ENCODE data around the gene KIAA0753.
"Not testable (repeated sequence)": the region's sequence is repeated elsewhere in the genome, so short reads cannot be mapped to it uniquely, and the experiment has no call there.

The KIAA0753 gene

DNA sequence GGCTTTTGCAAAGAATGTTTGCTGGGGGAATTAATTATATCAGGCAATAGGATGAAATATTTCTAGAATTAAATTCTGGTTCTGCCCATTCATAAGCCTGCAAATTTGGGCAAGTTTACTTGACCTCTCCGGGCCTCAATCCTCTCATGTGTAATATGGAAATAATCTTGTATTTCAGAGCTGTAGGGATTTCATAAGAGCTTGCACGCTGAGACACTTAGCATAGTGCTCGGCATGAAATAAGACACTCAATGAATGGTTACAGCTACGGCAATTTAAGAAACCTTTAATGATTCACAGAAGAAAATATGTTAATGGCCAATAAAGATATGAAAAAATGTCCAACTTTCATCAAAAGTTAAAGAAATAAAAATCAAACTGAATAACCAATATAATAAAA, 43.6 kb downstream of the KIAA0753 start:
- no peak for DNase-seq (ENCODE audit: low read depth)

DNA sequence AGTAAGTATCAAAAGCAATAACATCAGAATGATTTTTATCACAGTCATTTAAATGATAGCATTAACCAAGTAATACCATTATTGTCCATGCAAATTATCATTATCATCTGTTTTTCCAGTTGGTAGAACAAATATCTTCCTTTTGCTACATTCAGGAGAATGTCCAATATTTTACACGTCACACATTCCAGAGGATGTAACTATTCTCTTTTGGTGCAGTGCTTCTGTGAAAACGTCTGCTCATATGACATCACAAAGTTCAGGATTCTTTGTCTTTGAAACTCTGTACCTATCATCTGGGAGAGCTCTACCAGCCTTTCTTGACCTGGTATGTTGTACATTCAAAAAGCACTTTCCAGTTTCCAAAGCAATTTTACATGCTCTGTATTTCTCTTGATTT, 44.0 kb downstream of the KIAA0753 start:
- no peak for DNase-seq (ENCODE audit: low read depth)

DNA sequence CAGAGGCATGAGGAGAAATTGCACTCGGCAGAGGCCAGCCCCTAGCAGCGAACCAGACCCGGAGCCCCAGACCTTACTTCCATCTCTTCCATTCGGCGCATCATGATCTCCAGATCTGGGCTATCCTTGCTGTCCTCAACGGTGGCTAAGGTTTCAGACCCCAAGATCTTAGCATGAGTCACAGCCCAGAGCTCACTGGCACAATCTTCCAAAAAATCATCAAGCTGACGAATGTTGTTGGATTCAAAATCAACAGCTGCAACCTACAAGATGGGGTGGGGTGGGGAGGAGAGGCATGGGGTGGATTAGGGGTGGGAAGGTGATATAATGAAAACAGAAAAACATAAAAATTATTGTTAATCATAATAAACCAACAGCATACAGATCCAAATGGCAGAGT, 44.4 kb downstream of the KIAA0753 start:
- DNase-seq (ENCODE audit: low read depth): no peak

DNA sequence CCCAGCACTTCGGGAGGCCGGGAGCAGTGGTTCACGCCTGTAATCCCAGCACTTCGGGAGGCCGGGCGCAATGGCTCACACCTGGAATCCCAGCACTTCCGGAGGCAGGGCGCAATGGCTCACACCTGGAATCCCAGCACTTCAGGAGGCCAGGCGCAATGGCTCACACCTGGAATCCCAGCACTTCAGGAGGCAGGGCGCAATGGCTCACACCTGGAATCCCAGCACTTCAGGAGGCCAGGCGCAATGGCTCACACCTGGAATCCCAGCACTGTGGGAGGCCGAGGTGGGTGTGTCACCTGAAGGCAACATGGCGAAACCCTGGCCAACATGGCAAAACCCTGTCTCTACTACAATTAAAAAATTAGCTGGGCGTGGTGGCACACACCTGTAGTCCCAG, 47.1 kb downstream of the KIAA0753 start:
- DNase-seq (ENCODE audit: low read depth): not testable (repeated sequence)

DNA sequence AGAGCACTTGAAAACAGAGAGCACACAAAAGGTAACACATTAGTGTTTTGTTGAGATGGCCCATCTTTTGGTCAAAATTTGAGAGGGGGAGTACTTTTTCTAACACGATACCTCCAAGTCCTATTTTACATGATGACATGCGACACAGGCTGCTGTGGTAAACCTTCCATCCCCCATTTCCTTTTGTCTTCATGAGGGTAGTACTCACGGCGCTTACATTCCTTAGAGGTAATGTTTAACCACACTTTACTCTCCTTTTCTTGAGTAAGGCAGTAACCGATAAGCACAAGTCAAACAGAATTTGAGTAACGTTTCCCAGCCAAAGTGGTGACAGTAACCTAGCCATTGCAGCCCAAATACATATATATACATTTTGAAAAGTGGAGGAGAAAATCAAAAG, 48.3 kb downstream of the KIAA0753 start:
- DNase-seq (ENCODE audit: low read depth): no peak

DNA sequence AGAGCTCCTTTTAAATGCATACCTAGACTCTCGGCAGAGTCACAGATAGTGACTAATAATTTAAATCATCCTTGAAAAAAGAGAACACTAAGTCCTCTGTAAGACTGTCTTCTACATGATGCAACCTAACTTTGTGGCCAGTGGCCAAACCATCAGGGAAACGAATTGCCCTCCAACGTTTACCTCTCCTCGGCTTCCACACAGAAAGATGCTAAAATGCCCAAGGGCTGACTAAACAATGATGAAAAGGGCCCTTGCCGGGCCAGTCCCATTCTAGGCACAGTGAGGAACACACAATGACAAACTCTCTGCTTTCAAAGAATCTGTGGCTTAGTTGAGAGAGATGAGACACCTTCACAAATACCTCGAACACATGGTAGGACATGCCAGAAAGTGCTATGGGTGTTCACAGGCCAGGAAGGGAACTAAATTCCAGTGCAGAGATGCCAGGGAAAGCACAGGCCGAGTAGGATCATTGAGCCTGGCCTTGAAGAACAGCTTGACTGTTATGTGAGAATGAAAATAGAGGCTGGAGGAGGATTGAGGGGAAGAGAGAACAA, 48.8 kb downstream of the KIAA0753 start:
- DNase-seq (ENCODE audit: low read depth): peak; percentile 18

DNA sequence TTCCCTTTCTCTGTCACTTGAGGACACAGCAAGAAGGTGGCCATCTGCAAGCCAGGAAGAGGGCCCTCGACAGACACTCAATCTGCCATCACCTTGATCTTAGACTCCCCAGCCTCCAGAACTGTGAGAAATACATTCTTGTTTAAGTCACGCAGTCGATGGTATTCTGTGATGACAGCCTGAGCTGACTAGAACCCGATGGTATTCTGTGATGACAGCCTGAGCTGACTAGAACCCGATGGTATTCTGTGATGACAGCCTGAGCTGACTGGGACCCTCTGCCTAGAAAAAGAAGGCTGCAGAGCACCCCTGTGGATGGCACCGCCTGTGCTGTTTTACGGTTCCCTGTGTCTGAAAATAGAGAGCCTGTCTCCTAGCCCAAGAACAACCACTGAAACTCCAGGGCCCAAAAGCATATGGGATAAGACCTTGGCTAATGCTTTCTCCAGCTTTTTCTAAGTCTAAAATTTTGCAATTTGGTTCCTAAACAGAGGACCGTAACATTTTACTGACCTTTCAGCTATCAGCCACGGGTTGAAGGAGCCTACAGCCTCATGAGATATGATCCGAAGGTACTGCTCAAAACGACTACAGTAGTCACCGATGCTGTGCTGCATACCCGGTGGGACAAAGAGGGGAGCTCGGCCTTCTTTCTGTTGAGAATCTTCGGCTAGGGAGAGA, 51.1 kb downstream of the KIAA0753 start:
- no peak for DNase-seq (ENCODE audit: low read depth)

DNA sequence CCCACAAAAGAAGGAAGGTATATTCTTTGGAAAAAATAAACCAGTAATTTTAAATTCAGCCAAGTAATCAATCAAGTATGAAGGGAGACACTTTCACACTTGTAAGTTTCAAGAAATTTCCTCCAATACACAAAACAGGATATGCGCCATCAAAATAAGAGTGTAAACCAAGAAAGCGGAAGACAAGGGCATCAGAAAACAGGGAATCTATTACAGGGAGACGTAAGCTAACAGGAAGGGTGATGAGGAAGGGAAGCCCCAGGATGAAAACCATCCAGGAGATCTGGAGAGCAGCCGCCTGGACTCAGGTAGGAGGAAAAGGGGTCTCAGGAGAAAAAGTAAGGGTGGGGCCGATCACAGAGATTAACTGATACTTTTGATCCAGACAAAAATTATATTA, 52.3 kb downstream of the KIAA0753 start:
- no peak for DNase-seq (ENCODE audit: low read depth)

DNA sequence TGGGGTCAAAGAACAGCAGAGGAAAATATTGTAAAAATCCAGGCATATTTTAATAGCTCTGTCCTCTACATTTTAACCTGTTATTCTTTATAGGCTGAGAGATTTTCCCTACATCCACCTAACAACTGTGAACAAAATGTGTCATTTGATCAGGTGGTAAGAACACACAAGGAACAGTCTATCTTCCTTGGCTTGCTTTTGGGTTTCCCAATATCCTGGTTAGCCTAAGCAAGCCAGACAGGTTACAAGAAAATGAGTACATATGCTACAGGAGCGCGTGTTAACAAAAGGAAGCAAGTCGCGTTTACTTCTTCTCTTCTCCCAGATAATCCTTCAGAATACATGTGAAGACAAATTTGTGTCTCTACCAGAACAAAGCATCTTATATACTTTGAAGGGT, 53.2 kb downstream of the KIAA0753 start:
- DNase-seq (ENCODE audit: low read depth): no peak

DNA sequence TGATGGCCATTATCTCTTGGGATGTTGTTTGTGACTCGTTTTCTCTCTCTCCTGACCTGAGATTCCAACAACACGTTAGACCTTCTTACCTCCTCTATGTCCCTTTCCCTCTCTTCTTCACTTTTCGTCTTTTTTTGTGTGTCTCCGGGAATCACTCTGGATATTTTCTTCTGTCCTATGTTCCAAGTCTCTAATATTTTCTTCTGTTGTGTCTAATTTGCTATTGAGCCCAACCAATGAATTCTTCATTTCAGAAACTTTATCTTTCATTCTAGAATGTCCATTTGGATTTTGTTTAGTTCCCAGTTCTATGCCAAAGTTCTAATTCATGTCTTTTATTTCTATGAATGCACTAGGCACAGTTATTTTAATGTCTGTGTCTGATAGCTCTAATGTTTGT, 57.1 kb downstream of the KIAA0753 start:
- DNase-seq (ENCODE audit: low read depth): no peak

DNA sequence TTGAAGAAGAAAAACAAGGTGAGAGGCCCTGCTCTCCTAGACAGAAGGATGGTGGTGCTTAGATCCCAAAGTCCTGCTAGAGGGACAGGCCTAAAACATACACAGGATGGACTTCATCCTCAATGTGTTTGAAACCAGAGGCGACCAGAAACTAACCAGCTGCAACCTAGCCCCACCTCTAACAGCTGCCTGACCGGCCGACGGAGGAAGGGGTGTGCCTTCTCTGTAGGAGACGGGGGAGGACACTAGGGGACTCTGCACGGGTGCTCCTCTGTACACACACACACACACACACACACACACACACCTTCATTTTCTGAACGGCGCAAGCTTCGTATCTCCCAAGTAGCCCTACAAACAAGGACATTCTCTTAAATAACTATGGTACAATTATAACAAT, 59.9 kb downstream of the KIAA0753 start:
- no peak for DNase-seq (ENCODE audit: low read depth)

DNA sequence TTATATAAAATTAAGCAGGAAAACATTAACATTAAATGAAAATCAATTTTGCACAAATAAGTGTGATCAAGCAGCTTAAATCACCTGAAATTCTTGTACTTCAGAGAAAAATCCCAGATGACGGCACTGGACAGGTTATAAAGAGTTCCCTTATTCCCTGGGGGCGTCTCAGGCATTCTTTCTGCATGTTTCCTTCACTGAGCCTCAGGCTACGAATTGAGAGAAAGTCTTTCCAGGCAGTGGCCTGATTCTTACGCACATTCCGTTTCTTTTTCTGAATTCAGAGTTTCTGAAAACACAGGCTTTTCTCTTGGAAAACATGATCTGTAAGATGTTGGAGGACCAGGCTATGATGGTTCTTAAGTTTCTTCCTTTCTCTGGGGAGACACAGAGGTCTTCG, 62.0 kb downstream of the KIAA0753 start:
- no peak for DNase-seq (ENCODE audit: low read depth)

DNA sequence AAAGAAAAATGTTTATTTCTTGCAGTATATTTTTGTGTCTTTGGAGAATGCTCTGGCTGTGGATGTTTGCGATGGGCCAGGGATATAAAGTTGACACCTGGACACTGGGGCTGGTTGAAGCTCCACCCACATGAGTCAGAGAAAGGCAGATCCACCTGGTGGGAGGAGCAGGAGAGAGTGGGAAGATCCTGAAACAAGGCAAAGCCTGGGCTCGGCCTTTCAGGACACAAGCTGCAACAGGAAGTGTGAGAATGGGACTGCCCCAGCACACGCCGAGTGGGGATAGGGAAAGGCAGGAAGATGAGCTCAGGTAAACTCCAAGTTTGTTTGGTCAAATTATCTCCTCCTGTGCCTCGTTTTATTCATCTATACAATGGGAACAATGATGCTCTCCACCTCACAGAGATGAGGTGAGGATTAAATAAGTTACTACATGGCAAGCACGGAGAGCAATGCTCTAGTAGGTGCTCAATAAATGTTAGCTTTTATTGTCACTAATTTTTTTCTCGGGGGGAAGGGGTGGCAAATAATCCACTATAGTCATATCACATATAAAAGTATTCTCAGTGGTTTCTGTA, 62.7 kb downstream of the KIAA0753 start:
- DNase-seq (ENCODE audit: low read depth): no peak

DNA sequence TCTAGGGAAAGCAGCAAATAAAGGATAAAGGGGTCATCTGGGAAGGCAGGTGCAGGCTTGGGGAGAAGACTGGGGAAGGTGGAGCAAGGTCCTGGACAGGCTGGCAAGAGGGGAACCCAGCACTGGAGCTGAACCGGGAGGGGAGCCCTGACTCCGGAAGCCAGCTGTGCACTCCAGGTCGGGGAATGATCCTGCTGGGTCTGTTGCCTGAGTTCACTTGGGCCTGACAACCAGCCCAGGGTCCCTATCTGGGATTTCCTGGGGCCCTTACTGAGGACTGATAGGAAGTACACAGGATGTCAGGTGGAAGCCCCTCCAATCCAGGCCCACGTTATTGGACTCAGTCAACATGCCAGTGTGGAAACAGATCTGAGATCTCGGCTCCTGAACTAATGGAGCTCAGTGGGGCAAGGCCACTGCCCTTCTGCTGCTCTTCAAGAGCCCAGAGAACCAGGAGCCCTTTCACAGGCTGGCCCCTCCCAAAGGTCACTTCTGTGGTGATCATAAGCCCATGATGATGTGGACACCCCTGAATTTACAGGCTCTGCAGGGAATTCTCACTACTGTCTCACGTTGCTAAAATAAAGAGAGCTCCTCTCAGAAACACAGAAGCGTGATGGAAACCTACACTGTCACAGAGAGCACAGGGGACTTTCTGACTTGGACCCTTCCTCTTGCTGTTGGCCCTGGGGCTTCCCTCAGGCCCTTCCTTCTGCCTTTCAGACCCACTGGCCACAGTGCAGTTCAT, 64.3 kb downstream of the KIAA0753 start:
- DNase-seq (ENCODE audit: low read depth): no peak

DNA sequence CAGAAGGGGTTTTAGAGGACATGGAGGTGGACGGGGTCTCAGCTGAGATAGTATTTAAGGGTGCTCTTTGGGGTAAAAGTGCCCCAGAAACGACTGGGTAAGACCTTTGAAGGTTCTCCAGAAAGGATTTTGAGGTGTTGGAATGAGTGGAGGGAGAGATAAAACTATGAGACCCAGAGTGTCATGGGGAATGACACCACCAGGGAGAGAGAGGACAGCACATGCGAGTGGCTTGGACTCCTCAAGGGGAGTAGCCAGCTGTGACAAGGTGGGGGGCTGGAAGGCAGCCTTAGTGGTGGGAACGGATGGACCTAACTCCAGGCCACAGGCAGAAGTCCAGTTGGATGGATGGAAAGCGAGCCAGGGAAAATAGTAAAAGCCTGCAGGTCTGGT, 64.9 kb downstream of the KIAA0753 start:
- no peak for DNase-seq (ENCODE audit: low read depth)

DNA sequence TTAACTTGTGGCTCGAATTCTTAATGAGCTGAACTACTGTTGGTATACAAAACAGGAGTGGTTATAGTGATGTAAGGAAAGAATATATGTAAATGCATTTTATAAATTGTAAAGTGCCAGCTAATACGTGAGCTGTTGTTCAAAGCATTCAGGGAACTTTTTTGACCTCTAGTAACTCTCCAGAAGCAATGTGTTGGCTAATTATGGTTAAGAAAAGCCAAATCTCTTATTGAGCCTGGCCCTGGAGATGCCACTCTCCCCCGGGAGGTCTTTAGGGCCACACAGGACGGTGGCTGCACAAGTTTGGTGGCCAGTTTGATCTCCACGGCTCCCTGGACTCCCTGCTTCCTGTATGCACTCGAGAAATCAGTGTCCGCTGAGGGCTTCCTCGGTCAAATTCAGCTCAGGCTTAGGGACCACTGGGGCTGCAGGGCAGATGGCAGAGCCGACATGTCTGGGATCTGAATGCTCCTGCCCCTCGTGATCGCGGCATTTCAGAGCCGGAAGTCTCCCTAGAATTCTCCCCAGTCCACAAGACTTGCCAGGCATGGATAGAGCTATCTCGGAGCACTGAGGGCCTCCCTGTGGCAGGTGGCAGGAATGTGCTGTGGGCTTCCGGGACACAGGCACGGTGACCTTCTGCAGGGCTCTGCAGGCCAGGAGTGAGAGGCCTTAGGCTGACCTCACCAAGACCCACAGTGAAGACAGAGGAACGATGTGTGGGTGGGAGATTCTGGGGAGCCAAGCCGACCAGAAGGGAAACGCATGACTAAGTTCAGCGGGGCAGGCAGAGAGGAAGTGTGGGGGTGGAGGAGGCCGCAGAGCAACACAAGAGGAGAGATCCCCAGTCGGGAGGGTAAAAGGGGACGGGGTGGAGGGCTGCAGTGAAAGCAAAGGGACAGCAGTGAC, 65.6 kb downstream of the KIAA0753 start:
- no peak for DNase-seq (ENCODE audit: low read depth)

DNA sequence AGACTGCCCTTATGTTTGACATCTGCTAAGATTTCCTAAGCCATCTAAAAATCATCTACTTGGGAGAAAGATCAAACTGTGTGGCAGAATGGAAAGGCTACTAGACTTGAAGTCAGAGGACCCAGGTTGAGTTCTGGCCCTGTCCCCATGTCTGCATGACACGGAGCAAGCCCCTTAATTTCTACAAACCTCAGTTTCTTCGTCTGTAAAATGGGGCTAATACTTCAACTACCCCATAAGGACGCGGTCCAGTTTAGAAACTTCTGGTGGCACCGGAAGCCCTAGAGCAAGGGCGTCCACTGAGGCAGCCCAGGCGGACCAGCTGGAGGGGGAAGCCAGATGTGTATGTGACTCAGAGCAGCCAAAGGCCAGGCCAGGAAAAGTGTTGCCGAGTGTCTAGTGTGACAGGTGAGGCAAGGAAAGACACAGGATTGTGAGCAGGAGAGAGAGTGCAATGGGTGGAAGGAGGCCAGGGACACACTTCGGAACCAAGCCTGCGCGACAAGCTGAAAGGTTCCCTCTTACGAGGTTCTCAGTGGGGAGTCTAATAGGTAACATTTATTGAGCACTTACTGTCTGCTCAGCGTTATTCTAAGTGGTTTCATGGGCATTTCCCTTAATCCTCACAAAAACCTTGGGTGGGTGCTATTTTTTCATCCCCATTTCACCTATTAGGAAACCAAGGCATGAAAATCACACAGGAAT, 66.4 kb downstream of the KIAA0753 start:
- DNase-seq (ENCODE audit: low read depth): no peak

DNA sequence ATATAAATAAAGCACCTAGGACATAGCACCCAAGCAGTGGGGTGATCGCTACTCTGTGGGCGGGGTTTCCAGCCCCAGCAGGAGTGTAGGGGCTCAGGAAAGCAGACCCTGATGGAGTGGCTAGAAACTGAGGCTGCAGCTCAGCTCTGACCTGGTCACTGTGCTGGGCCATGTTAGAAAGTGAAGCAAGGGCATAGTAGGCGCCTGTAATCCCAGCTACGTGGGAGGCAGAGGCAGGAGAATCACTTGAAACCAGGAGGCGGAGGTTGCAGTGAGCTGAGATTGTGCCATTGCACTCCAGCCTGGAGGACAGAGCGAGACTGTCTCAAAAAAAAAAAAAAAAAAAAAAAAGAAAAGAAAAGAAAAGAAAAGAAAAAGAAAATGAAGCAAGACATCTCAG, 67.0 kb downstream of the KIAA0753 start:
- not testable (repeated sequence) for DNase-seq (ENCODE audit: low read depth)

DNA sequence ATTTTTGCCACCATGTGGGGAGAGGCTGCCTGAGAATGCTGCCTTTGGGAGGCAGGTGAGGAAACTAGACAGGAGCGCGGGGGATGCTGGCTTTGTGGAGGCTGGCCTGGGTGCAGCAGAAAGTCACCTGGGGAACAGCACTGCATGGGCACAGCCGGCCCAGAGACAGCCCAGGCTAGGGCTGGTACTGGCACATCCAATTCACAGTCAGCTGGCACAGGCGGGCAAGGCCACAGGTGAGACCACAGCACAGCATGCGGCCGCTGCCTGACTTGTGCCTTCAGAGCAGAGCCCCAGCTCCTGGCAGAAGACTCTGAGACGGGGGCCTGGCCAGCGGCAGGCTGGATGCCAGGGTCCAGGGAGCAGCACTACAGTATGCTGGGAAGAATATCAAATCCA, 67.5 kb downstream of the KIAA0753 start:
- no peak for DNase-seq (ENCODE audit: low read depth)

DNA sequence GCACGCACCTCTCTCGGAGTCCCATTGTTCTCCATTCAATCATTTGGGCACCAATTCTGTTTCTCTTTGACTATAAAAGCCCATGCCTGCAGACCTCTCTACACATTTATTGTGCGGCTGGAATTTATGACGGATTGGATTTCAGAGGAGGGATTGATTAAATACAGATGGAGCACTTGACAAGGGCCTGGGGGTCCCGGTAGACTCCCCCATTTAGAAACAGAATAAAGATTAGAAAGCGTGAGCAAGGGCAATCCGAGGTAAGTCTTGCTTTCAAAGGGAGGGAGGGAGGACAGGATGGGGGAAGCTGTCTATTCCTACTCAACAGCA, 69.1 kb downstream of the KIAA0753 start:
- no peak for DNase-seq (ENCODE audit: low read depth)

DNA sequence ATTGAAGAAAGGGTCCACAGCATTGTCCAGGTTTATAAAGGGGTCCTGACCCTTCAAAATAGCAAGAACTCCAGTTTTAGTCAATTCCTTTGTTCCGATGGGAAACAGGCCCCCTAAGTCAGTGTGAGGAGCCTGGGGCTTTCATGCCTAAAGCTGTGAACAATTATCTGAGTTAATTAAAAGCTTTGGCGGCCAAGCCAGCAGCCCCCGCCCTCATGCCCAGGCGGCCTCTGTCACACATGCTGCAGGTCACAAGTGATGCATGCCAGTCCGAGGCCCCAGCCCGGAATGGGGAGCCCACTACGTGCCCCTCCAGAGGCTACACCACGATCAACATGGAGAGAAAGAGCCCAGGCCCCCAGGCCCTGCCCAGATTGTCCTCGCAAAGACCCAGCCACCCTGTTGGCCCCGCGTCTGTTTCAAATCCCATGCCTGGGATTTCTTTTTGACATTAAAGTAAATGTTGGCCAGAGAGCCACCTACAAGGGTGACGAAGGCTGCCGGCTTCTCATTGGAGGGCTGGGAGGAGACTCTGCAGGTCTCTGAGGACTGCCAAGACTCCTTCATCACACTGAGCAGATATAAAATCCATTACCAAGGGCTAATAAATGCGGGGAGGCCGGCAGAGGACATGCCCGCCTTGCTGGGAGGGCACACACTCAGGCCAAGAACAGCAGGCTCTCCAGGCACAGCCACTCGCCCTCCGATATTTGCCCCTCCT, 69.6 kb downstream of the KIAA0753 start:
- no peak for DNase-seq (ENCODE audit: low read depth)

All from stromal cell of bone marrow (primary cell).